ENCODE data around the gene CBFA2T3.

The CBFA2T3 gene

GRCh38 chr16:88965411-88965810, 11.6 kb downstream of the CBFA2T3 start:
- TF ChIP-seq REST (IDR thresholded peaks at IDR 0.05; ENCODE audit: low read depth) (no peak), MAX (IDR thresholded peaks at IDR 0.05) (no peak), TAF1 (IDR thresholded peaks at IDR 0.05; ENCODE audit: low read depth) (no peak), ZBTB7A (IDR thresholded peaks at IDR 0.05; ENCODE audit: low read depth) (no peak), EGR1 (IDR thresholded peaks at IDR 0.05) (no peak), CREB1 (IDR thresholded peaks at IDR 0.05; ENCODE audit: low read depth) (no peak), CEBPB (IDR thresholded peaks at IDR 0.05) (no peak)

- no peak for TF ChIP-seq TEAD4 (IDR thresholded peaks at IDR 0.05)
- TF ChIP-seq EGR1 (IDR thresholded peaks at IDR 0.05): no peak
- TF ChIP-seq USF1 (IDR thresholded peaks at IDR 0.05): no peak
- no peak for TF ChIP-seq YY1 (IDR thresholded peaks at IDR 0.05; ENCODE audit: low read depth)
Observed at GRCh38 chr16:88964636-88965035, 12.4 kb downstream of the CBFA2T3 start.

DNA sequence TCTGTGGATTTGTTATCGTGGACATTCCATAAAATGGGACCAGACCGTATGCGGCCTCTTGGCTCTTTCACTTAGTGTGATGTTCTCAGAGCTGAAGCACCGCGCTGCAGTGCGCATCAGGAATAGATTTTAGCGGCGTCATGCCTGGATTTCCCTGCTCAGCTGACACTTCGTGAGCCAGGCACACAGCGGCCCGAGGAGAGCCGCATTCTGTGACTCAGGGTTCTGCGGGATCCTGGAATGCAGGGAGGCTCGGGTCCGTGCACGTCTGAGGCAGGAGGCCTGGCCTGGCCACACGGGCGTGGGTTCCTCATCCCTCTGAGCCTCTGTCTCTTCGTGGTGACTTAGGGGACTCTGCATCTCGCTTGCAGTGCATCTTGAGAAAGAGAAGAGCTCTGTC, 13.4 kb downstream of the CBFA2T3 start:
- TF ChIP-seq NFIC (IDR thresholded peaks at IDR 0.05): no peak
- TF ChIP-seq TAF1 (IDR thresholded peaks at IDR 0.05; ENCODE audit: low read depth): no peak
- no peak for TF ChIP-seq TCF12 (IDR thresholded peaks at IDR 0.05; ENCODE audit: low read depth)
- no peak for TF ChIP-seq USF1 (IDR thresholded peaks at IDR 0.05)
- TF ChIP-seq TEAD4 (IDR thresholded peaks at IDR 0.05): no peak
- no peak for TF ChIP-seq ZBTB7A (IDR thresholded peaks at IDR 0.05; ENCODE audit: low read depth)
- TF ChIP-seq EP300 (IDR thresholded peaks at IDR 0.05; ENCODE audit: borderline replicate concordance): no peak
- no peak for TF ChIP-seq MAX (IDR thresholded peaks at IDR 0.05)
- TF ChIP-seq CREB1 (IDR thresholded peaks at IDR 0.05; ENCODE audit: low read depth): no peak
- TF ChIP-seq RAD21 (IDR thresholded peaks at IDR 0.05; ENCODE audit: low read depth): no peak

DNA sequence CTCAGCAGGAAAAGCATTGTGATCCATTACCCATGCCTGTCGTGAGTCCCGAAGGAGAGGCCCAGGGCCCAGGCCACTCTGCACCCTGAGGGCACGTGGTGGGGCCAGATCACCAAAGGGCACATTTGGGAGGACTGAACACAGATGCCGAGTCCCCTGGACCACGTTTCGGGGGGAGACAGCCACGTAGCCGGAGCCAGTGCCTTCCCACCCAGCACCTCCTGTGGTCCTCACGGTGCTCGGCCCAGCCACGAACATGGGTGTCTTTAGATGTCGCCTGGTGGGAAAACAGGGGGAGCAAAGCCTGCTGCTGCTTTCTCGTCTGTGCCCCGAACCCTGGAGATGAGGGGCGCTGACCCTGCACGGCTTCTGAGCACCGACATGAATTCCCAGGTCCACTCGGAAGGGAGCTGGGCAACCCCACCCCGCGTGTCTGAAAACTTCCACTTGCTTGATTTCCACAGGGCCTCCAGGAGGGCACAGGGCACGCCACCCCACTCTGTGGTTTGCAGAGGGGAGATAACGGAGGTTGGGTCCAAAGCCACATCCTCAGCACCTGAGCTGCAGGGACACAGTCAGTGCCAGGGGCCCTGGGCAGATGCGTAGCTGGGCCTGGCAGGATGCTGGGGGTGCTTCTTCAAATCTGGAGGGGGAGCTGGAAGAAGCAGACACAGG, 14.4 kb downstream of the CBFA2T3 start:
- TF ChIP-seq YY1 (IDR thresholded peaks at IDR 0.05; ENCODE audit: low read depth) (no peak), CREB1 (IDR thresholded peaks at IDR 0.05; ENCODE audit: low read depth) (no peak), NFIC (IDR thresholded peaks at IDR 0.05) (no peak), CEBPB (IDR thresholded peaks at IDR 0.05) (no peak), RAD21 (IDR thresholded peaks at IDR 0.05; ENCODE audit: low read depth) (no peak), FOXM1 (IDR thresholded peaks at IDR 0.05; ENCODE audit: borderline replicate concordance, low read depth) (no peak), EP300 (IDR thresholded peaks at IDR 0.05; ENCODE audit: borderline replicate concordance) (no peak), EGR1 (IDR thresholded peaks at IDR 0.05) (no peak), ZBTB7A (IDR thresholded peaks at IDR 0.05; ENCODE audit: low read depth) (no peak), TCF12 (IDR thresholded peaks at IDR 0.05; ENCODE audit: low read depth) (no peak), USF1 (IDR thresholded peaks at IDR 0.05) (no peak), REST (IDR thresholded peaks at IDR 0.05; ENCODE audit: low read depth) (no peak), TEAD4 (IDR thresholded peaks at IDR 0.05) (no peak), MAX (IDR thresholded peaks at IDR 0.05) (no peak), TAF1 (IDR thresholded peaks at IDR 0.05; ENCODE audit: low read depth) (no peak)

GRCh38 chr16:88961011-88961410, 16.0 kb downstream of the CBFA2T3 start:
- TF ChIP-seq EP300 (IDR thresholded peaks at IDR 0.05; ENCODE audit: borderline replicate concordance): no peak
- no peak for TF ChIP-seq USF1 (IDR thresholded peaks at IDR 0.05)
- TF ChIP-seq RAD21 (IDR thresholded peaks at IDR 0.05; ENCODE audit: low read depth): no peak
- no peak for TF ChIP-seq ZBTB7A (IDR thresholded peaks at IDR 0.05; ENCODE audit: low read depth)
- TF ChIP-seq TAF1 (IDR thresholded peaks at IDR 0.05; ENCODE audit: low read depth): no peak
- TF ChIP-seq TEAD4 (IDR thresholded peaks at IDR 0.05): no peak
